Amygdala (tissue), 56 donors: ENCODE data around the gene FRAS1.
"Not testable (repeated sequence)": the region's sequence is repeated elsewhere in the genome, so short reads cannot be mapped to it uniquely, and the experiment has no call there.

ENCODE experiments used
- DNase-seq, 56 donors: peaks; one replicate each; lab custom pipeline; 2025; lab: John Stamatoyannopoulos, UW

FRAS1 gene

GRCh38 chr4:78208896-78209295 is 151.8 kb downstream of the FRAS1 start:
- DNase-seq = not testable (repeated sequence)

- DNase-seq = no peak
Observed at GRCh38 chr4:78210694-78211410, 153.7 kb downstream of the FRAS1 start.

- DNase-seq = no peak
Observed at GRCh38 chr4:78213218-78213617, 156.1 kb downstream of the FRAS1 start.

- no peak for DNase-seq
Observed at GRCh38 chr4:78214078-78214477, 157.0 kb downstream of the FRAS1 start.

GRCh38 chr4:78217557-78217956 is 160.4 kb downstream of the FRAS1 start:
- DNase-seq = no peak

- DNase-seq = no peak
Observed at GRCh38 chr4:78218260-78218659, 161.1 kb downstream of the FRAS1 start.

- no peak for DNase-seq
Observed at GRCh38 chr4:78219825-78220224, 162.7 kb downstream of the FRAS1 start.

GRCh38 chr4:78220283-78220682 is 163.2 kb downstream of the FRAS1 start:
- DNase-seq = no peak

GRCh38 chr4:78222575-78223186 is 165.6 kb downstream of the FRAS1 start:
- no peak for DNase-seq

- no peak for DNase-seq
Observed at GRCh38 chr4:78225236-78225635, 168.1 kb downstream of the FRAS1 start.

GRCh38 chr4:78226279-78226678 is 169.2 kb downstream of the FRAS1 start:
- no peak for DNase-seq

GRCh38 chr4:78227411-78228057 is 170.4 kb downstream of the FRAS1 start:
- no peak for DNase-seq

- DNase-seq = no peak
Observed at GRCh38 chr4:78235800-78236199, 178.7 kb downstream of the FRAS1 start.

- DNase-seq = peak in 4 of 56 donors; percentile 0 to 4 (median 2)
Observed at GRCh38 chr4:78237360-78237759, 180.2 kb downstream of the FRAS1 start.

GRCh38 chr4:78242071-78242470 is 184.9 kb downstream of the FRAS1 start:
- no peak for DNase-seq

- no peak for DNase-seq
Observed at GRCh38 chr4:78244705-78245485, 187.8 kb downstream of the FRAS1 start.

GRCh38 chr4:78247536-78248285 is 190.6 kb downstream of the FRAS1 start:
- no peak for DNase-seq

- no peak for DNase-seq
Observed at GRCh38 chr4:78250500-78250899, 193.4 kb downstream of the FRAS1 start.

- not testable (repeated sequence) for DNase-seq
Observed at GRCh38 chr4:78252773-78253172, 195.7 kb downstream of the FRAS1 start.

GRCh38 chr4:78254893-78255292 is 197.8 kb downstream of the FRAS1 start:
- DNase-seq = no peak
